Caco-2 (cell line): Measurements from ENCODE around the gene ARRDC1. TPM values are rescaled to one million over a fixed set of nuclear protein-coding genes. Genes with fewer than 3 reads are reported as not detected.

Experiments used
- BruUV-seq: library from RNA; stranded (reverse); fragments of 400-500 nt; replicated peaks from 2 replicates; lab custom pipeline; 2021; lab: Mats Ljungman, UMichigan
- CTCF ChIA-PET: fragments of 300-600 bp; sonication (Branson Sonifier 250); formaldehyde crosslinking; loops from one replicate; lab custom pipeline; 2022; ENCODE audit warnings: antibody characterized with exemption; lab: Charles Lee
- POLR2A ChIA-PET: fragments of 300-600 bp; sonication (Branson Sonifier 250); formaldehyde crosslinking; loops from one replicate; lab custom pipeline; 2022; ENCODE audit warnings: antibody characterized with exemption; lab: Charles Lee
- DNase-seq, 2 experiments: peaks; one replicate each; pipeline versions ENCODE4 v3.0.0 to v3.0.0-alpha.2; 2020 to 2022
- H3K27me3 ChIP-seq: replicated peaks from 2 replicates; pipeline ENCODE4 v1.6.0; 2011; ENCODE audit warnings: low read length; ENCODE audit not compliant: control insufficient read depth, insufficient read depth
- H3K36me3 ChIP-seq: 2 replicates; pipeline ENCODE4 v1.5.1; 2011; ENCODE audit warnings: low read length; ENCODE audit not compliant: control insufficient read depth, insufficient read depth
- H3K4me1 ChIP-seq: fragments of 250-450 bp; sonication (Bioruptor Pico); 2 replicates; pipeline ENCODE4 v1.5.1; 2020; ENCODE audit warnings: mild to moderate bottlenecking
- H3K4me3 ChIP-seq: 2 replicates; pipeline ENCODE4 v1.5.1; 2011; ENCODE audit warnings: low read depth, mild to moderate bottlenecking, control low read depth, low read length
- H3K9me3 ChIP-seq: fragments of 250-450 bp; sonication (Bioruptor Pico); 2 replicates; pipeline ENCODE4 v1.5.1; 2020; ENCODE audit warnings: mild to moderate bottlenecking, moderate library complexity
- H3K27ac Mint-ChIP-seq: one replicate; pipeline ENCODE4 v1.8.0; 2022; ENCODE audit warnings: mixed read lengths; ENCODE audit not compliant: unreplicated experiment
- H3K27me3 Mint-ChIP-seq: one replicate; pipeline ENCODE4 v1.8.0; 2022; ENCODE audit warnings: mixed read lengths; ENCODE audit not compliant: insufficient read depth, unreplicated experiment
- H3K36me3 Mint-ChIP-seq: one replicate; pipeline ENCODE4 v1.8.0; 2022; ENCODE audit warnings: mild to moderate bottlenecking, mixed read lengths; ENCODE audit not compliant: insufficient read depth, unreplicated experiment
- H3K4me1 Mint-ChIP-seq: one replicate; pipeline ENCODE4 v1.8.0; 2022; ENCODE audit warnings: low read depth, mixed read lengths; ENCODE audit not compliant: unreplicated experiment
- H3K4me3 Mint-ChIP-seq: one replicate; pipeline ENCODE4 v1.8.0; 2022; ENCODE audit warnings: mild to moderate bottlenecking, moderate library complexity, mixed read lengths; ENCODE audit not compliant: unreplicated experiment
- H3K9me3 Mint-ChIP-seq: one replicate; pipeline ENCODE4 v1.8.0; 2022; ENCODE audit warnings: mixed read lengths; ENCODE audit not compliant: unreplicated experiment
- CTCF ChIP-seq, 2 experiments: fragments of 200-600 bp in 1 of 2; IDR thresholded peaks; 1 replicate in 1 of 2; 2 replicates in 1 of 2; pipeline versions ENCODE4 v1.5.1 to v1.8.0; 2011 to 2022; ENCODE audit warnings: antibody characterized with exemption in 1 of 2, control low read depth in 1 of 2, inconsistent platforms in 1 of 2, low read depth in 1 of 2, low read length in 1 of 2, mild to moderate bottlenecking in 1 of 2, moderate library complexity in 1 of 2; ENCODE audit not compliant: insufficient read depth in 1 of 2, severe bottlenecking in 1 of 2, unreplicated experiment in 1 of 2
- intact Hi-C: fragments of 100-400 bp; cut with micrococcal nuclease; formaldehyde crosslinking; loops from one replicate; pipeline ENCODE4 v1.10.0; 2022; ENCODE audit not compliant: unreplicated experiment
- total RNA-seq: library from RNA; stranded (reverse); gene quantifications from 2 replicates; pipeline ENCODE4 v1.2.3, GENCODE V29; 2022

The ARRDC1 gene
- total RNA-seq, 1 experiment from 2014 or later = 66.6 TPM

- Mint-ChIP-seq H3K36me3 (peaks cover 46% of the 10 kb centered on the region), H3K4me3 (no peak overlapping the region), H3K27me3 (no peaks in the 10 kb centered on the region), H3K9me3 (no peaks in the 10 kb centered on the region), H3K27ac (no peak overlapping the region), H3K4me1 (no peaks in the 10 kb centered on the region)
- Histone ChIP-seq H3K36me3 (peaks cover 3% of the 10 kb centered on the region), H3K27me3 (no peaks in the 10 kb centered on the region), H3K4me3 (no peak overlapping the region), H3K9me3 (no peaks in the 10 kb centered on the region), H3K4me1 (peaks cover 6% of the 10 kb centered on the region)
- DNase-seq = no peak
- no peak for TF ChIP-seq CTCF (IDR thresholded peaks at IDR 0.05; ENCODE audit: insufficient read depth in 1 of 2, low read depth in 1 of 2, low read length in 1 of 2, severe bottlenecking in 1 of 2, unreplicated experiment in 1 of 2)
- intact Hi-C loops = no loop called here
- POLR2A ChIA-PET = no interaction called here
- BruUV-seq = no TSS peak
- CTCF ChIA-PET = no interaction called here
Observed at GRCh38 chr9:137583957-137584356, 21.5 kb upstream of the ARRDC1 start.

GRCh38 chr9:137586854-137587253 lies 18.6 kb upstream of the ARRDC1 start:
- POLR2A ChIA-PET = no interaction called here
- peaks cover 8% of the 10 kb centered on the region for H3K4me1 ChIP-seq
- CTCF ChIA-PET = interaction anchor here (0.6 kb wide), 1 partner anchor 23 kb away, joined by 3 read pairs; no protein-coding TSS in a partner anchor
- Mint-ChIP-seq H3K4me3 (no peak overlapping the region), H3K4me1 (no peaks in the 10 kb centered on the region), H3K27me3 (no peaks in the 10 kb centered on the region), H3K9me3 (no peaks in the 10 kb centered on the region), H3K27ac (no peak overlapping the region), H3K36me3 (peaks cover 40% of the 10 kb centered on the region)
- no peak overlapping the region for H3K4me3 ChIP-seq
- BruUV-seq = no TSS peak
- H3K36me3 ChIP-seq = peaks cover 3% of the 10 kb centered on the region
- no peak for TF ChIP-seq CTCF (IDR thresholded peaks at IDR 0.05; ENCODE audit: insufficient read depth in 1 of 2, low read depth in 1 of 2, low read length in 1 of 2, severe bottlenecking in 1 of 2, unreplicated experiment in 1 of 2)
- H3K27me3 ChIP-seq = no peaks in the 10 kb centered on the region
- intact Hi-C loops = no loop called here
- no peaks in the 10 kb centered on the region for H3K9me3 ChIP-seq
- DNase-seq = no peak

- no peak for TF ChIP-seq CTCF (IDR thresholded peaks at IDR 0.05; ENCODE audit: insufficient read depth in 1 of 2, low read depth in 1 of 2, low read length in 1 of 2, severe bottlenecking in 1 of 2, unreplicated experiment in 1 of 2)
- Mint-ChIP-seq H3K36me3 (peaks cover 27% of the 10 kb centered on the region), H3K27me3 (no peaks in the 10 kb centered on the region), H3K4me3 (peak overlapping the region; percentile 10), H3K9me3 (no peaks in the 10 kb centered on the region), H3K4me1 (no peaks in the 10 kb centered on the region), H3K27ac (peak overlapping the region; percentile 73)
- POLR2A ChIA-PET = no interaction called here
- H3K27me3 ChIP-seq = no peaks in the 10 kb centered on the region
- BruUV-seq = no TSS peak
- no peak for DNase-seq
- peaks cover 8% of the 10 kb centered on the region for H3K4me1 ChIP-seq
- no peak overlapping the region for H3K4me3 ChIP-seq
- no peaks in the 10 kb centered on the region for H3K9me3 ChIP-seq
- peaks cover 3% of the 10 kb centered on the region for H3K36me3 ChIP-seq
- intact Hi-C loops = no loop called here
- CTCF ChIA-PET = interaction anchor here (0.6 kb wide), 1 partner anchor 309 kb away, joined by 3 read pairs; no protein-coding TSS in a partner anchor
Observed at GRCh38 chr9:137588311-137588710, 17.2 kb upstream of the ARRDC1 start.
